Left cardiac atrium (tissue), 4 donors: ENCODE results near the gene DGKD. TPM values are rescaled to one million over a fixed set of nuclear protein-coding genes. Genes with fewer than 3 reads are reported as not detected.

Source experiments
- ATAC-seq, 2 donors: fragments of 200-7000 bp; cut with Tn5 transposase; one replicate each; pipeline ENCODE4 v1.9.1; 2020; ENCODE audit warnings: mild to moderate bottlenecking in 2 of 2, moderate library complexity in 2 of 2
- DNase-seq: peaks from one replicate; pipeline ENCODE4 v3.0.0-alpha.2; 2020
- intact Hi-C, 2 donors: fragments of 100-400 bp; cut with DNase I; formaldehyde crosslinking; loops; one replicate each; pipeline versions ENCODE4 v1.14.1 to v1.15.1; 2022 to 2023
- total RNA-seq, 2 donors: library from RNA; stranded (reverse); fragmentation: NEBNext Ultra II Directional; extraction: Animal tissue kit (Norgen Biotek cat#: 25700); gene quantifications; one replicate each; pipeline ENCODE4 v1.2.1, GENCODE V29; 2021
- donor health status: DM: no; HTN: yes; CAD: no.
- donor health status: DM: no; HTN: yes; CAD: no; lungs with severe emphysema.
- donor health status: DM: yes; HTN: yes; CAD: no.
- donor health status: Dilated cardiomyopathy.

Gene DGKD
- total RNA-seq, 2 donors from 2014 or later = 31.9 to 64.9 TPM

DNA sequence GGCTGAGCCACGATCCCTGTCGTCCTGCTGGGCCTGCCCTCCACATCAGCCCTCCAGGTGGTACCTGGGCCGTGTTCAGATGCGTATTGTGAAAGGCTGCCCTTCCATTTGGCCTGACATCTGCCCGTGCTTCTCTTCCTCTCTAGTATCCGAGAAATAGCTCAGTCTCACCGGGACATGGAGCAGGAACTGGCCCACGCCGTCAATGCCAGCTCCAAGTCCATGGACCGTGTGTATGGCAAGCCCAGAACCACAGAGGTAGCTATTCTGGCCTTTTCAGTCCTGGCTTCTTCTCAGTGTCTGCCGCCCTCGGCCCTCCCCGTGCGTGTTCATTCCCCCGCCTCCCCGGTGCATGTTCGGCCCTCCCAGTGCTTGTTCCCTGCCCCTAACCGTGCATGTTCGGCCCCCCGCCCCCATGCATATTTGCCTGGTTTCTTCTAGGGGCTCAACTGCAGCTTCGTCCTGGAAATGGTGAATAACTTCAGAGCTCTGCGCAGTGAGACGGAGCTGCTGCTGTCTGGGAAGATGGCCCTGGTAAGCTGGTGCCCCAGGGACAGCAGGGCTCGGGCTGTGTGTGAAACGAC, 108.0 kb downstream of the DGKD start:
- intact Hi-C loops = no loop called here
- no peak for ATAC-seq
- no peak for DNase-seq

- no peak for ATAC-seq
- no peak for DNase-seq
- intact Hi-C loops = no loop called here
Observed at GRCh38 chr2:233462826-233463470, 108.7 kb downstream of the DGKD start.

- intact Hi-C loops = no loop called here
- ATAC-seq (no peak), DNase-seq (peak; percentile 1)
Observed at GRCh38 chr2:233463586-233463985, 109.3 kb downstream of the DGKD start.

DNA sequence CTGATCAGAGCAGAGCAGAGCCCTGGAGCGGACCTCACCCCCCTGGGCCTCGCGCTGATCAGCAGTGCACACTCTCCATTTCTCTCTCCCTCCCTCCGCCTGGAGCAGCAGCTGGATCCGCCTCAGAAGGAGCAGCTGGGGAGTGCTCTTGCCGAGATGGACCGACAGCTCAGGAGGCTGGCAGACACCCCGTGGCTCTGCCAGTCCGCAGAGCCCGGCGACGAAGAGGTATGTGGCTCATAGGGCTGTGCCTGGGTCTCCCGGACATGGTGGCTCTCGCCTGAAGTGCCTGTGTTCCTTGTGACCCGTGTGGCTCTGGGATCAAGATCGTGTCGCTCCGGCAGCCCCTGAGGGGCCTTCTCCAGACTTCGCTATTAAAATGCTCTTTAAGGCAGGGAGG, 109.8 kb downstream of the DGKD start:
- ATAC-seq = no peak
- intact Hi-C loops = no loop called here
- DNase-seq = peak; percentile 11

DNA sequence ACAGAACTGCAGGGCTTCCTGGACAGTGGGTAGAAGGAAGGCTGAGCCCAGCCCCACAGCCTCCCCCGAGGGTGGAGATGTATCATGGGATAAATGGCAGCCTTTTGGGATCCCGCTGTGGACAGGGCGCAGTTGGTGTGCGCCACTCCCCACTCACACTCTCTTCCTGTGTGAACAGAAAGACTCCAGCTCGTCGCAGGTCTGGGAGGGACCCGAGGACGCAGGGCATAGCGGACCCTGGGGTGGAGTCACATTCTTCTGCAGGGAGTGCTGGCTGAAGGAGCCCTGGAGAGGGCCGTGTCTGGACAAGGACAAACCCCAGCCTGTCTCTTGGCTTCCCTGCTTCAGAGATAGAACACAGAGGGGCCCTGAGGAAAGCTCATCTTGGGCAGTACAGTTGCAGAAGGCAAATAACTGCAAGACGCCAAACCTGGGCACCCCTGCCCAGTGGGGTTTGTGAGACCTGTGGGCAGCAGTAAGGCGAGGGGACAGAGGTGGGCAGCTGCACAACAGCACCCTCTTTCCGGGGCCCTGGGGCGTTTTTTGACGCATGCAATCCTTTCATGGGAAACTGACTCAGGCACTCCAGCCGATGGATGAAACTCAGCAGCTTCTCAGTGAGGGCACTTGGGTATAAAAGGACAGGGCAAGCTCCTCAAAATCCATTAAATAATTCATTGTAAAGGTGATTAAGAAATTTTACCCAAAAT, 110.4 kb downstream of the DGKD start:
- ATAC-seq (no peak), DNase-seq (peak; percentile 2)
- intact Hi-C loops = no loop called here

DNA sequence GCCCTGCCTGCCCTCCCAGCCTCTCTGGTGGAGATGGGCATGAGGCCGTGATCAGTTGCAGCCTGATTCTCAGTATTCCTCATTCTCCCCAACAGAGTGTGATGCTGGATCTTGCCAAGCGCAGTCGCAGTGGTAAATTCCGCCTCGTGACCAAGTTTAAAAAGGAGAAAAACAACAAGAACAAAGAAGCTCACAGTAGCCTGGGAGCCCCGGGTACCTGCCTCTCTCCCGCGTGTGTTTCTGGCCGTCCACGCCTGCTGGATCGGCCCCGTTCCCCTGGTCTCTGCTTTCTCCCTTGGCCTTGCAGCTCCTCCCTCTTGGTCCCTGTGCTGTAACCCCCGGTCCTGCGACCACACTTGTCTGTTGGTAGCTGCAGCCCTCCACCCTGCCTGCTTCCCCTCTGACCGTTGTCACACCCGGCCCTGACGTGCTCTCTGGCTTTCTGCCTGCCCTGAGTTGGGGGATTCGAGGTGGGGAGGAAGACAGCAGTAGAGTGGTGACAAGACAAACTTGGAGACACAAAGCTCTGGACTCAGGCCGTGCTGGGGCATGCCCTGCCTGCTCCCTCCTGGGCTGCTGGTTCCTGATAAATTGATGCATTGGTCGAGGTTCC, 112.8 kb downstream of the DGKD start:
- DNase-seq (peak; percentile 15), ATAC-seq (no peak)
- intact Hi-C loops = no loop called here

DNA sequence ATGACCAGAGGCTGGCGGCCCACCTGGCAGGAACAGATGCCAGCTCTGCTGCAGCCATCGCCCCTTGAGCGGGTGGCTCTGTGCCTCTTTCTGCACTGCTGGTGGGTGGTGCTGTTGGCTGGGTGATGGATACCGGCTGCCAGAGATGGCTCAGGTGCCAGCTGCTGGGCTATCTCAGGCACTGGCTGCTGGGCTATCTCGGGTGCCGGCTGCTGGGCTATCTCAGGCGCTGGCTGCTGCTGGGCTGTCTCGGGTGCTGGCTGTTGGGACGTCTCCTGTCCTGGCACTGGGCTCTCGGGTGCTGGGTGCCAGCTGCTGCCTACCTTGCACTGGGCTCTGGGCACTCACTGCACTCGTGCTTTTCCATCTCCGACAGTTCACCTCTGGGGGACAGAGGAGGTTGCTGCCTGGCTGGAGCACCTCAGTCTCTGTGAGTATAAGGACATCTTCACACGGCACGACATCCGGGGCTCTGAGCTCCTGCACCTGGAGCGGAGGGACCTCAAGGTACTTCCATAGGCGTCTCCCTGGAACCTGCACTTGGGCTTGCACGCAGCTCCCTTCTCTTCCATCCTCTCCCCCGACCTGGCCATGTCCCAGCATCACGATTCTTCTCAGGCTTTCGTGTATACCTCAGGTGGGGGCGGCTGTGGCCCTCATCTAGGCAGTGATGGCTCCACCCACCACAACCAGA, 113.9 kb downstream of the DGKD start:
- ATAC-seq = no peak

GRCh38 chr2:233468741-233469110, 114.4 kb downstream of the DGKD start:
- DNase-seq (peak; percentile 17), ATAC-seq (peak in 1 of 2 donors; percentile 4)
- intact Hi-C loops = no loop called here

More for the DNA sequence above, 113.9 kb downstream of the DGKD start:
- peak; percentile 21 for DNase-seq
- intact Hi-C loops = no loop called here

- intact Hi-C loops = no loop called here
- DNase-seq (peak; percentile 43), ATAC-seq (peak; percentile 61 to 80)
Observed at GRCh38 chr2:233469261-233470010, 115.1 kb downstream of the DGKD start.

DNA sequence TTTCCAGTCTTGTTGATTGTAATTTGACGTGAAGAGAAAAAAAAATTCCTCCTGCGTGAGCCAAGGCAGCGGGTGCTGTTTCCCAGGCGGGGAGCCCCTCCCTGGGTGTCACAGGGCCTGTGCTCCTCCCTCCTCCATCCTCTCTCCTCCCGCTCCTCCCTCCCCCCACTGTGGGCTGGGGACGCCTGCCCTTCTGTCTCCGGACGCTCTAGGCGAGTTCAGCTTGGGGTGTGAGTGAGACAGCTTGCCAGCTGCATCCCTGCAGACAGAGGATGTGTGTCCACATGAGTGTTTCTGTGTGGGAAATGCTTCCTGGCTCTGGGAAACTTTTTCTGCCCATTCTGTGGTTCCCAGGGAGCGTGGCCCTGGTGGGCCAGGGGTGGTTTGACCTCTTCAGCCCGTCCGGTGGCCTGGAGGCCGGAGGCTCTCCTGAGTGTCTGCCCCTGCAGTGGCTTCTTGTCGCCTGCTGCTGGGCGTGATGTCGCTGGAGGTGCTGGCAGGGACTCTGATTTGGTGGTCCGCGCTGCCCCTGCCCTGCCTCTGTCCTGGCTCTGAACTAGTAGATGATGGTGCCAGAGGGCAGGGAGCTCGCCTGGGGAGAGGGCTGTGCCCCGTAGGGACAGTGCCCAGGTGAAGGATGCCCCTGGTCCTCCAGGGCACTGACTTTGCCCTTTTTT, 115.9 kb downstream of the DGKD start:
- intact Hi-C loops = no loop called here
- DNase-seq (peak; percentile 53), ATAC-seq (peak; percentile 80 to 87)

DNA sequence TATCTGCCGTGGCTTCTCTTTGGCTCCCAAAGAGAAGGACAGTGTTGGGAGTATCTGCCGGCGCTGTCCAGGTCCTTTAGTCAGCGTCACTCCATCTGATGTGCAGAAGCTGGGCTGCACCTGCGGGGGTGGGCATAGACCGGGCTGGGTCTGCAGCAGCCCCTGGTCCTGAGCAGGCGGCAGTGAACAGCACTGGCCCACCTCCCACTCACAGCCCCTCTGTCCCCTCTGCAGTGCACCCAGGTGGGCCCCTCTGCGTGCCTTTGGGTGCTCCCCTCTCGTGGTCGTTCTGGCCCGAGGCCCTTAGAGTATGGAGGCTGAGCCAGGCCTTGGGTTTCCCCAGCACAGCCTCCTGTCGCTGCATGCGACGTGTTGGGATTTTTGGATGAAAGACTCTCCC, 116.5 kb downstream of the DGKD start:
- DNase-seq = peak; percentile 16
- no peak for ATAC-seq
- intact Hi-C loops = no loop called here

- DNase-seq (peak; percentile 4), ATAC-seq (no peak)
- intact Hi-C loops = no loop called here
Observed at GRCh38 chr2:233471291-233472035, 117.2 kb downstream of the DGKD start.

DNA sequence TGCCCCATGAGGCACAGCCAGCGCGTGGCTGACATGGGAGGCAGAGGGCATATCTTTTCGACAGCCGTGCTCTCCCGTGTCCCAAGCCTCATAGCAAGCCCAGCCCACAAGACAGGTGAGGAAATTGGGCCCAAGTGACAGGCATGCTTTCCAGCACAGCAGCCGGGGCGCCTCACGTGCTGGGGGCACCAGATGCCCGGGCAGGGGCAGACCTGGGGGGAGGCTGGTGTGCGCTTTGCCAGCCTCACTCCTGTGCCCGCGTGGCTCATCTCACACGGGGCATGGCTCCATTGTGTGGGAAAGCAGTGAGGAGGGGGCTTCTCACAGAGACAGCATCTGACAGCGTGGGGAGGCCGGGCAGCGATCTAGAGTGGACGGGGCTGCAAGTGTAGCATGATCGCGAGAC, 119.1 kb downstream of the DGKD start:
- DNase-seq (peak; percentile 10), ATAC-seq (no peak)
- intact Hi-C loops = no loop called here

GRCh38 chr2:233473878-233474277, 119.6 kb downstream of the DGKD start:
- ATAC-seq (no peak), DNase-seq (no peak)
- intact Hi-C loops = no loop called here

DNA sequence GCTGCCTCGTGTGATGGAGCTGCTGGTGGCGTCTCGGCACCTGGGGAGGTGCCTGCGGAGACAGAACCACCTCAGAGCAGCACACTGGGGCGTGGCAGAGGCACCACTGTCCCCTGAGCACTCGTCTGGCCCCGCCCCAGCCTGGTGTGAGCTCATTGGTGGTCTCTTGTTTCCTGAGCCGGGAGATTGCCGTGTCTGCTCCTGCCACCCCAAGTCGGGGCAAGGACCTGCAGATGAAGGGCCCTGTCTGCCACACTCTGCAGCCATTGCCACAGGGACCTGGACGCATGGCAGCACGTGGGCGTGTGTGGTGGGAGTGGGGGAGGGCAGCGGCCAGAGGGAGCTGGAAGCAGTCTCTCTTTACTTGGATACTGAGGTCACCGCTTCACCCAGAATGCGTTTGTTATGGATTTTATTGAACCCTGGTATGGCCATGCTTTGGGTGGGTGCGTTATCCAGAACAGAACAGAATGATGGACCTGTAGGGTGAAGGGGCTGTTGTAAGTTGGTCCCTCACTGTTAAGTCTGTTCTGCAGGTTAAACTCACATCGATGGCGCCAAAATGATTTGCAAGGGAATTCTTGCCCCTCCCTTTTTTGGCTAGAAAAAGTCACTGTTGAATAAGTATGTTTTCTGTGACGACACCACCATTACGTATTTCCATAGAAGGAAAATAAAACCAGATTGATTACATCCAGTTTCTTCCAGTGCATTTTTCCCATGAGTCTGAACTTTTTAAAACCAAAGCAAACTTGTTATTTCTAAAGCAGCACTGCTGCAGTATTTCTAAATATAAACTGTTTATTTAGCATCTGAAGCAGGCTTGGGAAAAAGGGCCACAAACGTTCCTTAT, 120.2 kb downstream of the DGKD start:
- DNase-seq = no peak
- intact Hi-C loops = no loop called here

GRCh38 chr2:233476063-233476410, 121.7 kb downstream of the DGKD start:
- intact Hi-C loops = no loop called here
- no peak for DNase-seq
- no peak for ATAC-seq

More for the DNA sequence above, 120.2 kb downstream of the DGKD start:
- no peak for ATAC-seq
